GM19395 (cell line): ENCODE results near the gene FHIT.
"Not testable (repeated sequence)": the region's sequence is repeated elsewhere in the genome, so short reads cannot be mapped to it uniquely, and the experiment has no call there.

Experiments used
- ATAC-seq: cut with Tn5 transposase; IDR thresholded peaks from one replicate; pipeline ENCODE4 v1.9.1; 2021; ENCODE audit warnings: mild to moderate bottlenecking, moderate library complexity; ENCODE audit not compliant: unreplicated experiment

Gene FHIT

DNA sequence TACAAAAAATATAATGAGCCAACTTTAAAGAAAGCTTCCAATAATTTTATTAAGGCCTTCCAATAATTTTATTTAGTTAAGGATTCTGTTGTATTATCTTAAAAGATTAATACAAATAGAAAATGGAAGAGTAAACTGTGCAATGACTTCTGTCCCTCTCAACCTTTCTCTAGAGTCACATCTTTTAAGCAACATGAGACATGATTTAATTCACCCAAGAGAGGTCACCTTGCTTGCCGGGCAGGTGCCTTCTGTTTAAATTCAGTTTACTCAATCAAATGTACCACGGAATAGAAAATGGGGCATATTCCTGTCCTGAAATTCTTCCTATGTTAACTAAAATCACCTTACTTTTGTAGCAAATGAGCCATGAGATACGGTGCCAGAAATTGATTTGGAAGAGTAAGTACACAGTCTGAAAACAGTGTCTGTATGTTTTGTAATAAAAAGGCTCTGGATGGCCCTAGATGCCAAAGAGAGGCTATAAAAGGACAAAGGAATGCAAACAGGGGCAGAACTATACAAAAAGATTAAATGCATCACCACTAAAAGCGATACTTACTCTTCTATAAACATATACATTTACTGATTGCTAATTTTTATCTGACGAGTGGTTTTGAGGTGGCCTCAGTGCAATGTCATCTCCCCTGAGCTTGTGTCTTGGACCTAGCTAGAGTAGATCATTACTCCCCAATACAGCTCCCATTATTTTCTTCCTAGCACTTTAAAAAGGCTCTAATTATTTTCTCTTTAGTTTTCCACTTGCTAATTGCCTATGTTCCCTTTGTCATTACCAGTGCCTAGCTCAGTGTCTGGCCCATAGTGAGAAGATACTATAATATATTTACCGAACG is 134.0 kb downstream of the FHIT start:
- ATAC-seq, result no peak

DNA sequence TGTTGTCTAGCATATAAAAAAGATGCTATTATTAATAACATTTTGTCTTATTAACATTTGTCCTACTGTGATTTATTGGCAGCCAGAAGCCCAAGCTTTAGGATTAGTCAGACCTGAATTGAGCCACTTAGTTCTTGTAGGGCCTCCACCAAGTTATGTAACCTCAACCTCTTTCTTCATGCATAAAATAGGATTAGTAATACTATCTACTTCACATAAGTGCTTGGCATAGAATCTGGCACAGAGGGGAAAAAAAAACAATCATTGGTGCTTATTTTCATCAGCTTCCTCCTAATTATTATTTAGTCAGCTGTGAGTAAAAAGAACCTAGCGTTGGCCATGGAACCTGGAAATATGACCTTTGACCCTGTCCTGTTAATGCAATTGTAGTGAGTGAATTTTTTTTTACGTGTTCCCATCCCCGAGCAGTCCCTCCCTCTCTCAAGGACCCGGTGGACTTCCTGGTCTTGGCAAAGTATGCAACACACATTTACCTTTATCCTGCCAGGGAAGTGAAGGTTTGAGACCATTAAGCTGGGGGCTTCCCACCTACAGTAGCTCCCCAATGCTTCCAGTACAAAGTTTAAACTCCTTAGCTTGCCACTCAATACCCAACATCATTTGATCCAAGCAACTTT is 136.8 kb downstream of the FHIT start:
- ATAC-seq, result no peak

DNA sequence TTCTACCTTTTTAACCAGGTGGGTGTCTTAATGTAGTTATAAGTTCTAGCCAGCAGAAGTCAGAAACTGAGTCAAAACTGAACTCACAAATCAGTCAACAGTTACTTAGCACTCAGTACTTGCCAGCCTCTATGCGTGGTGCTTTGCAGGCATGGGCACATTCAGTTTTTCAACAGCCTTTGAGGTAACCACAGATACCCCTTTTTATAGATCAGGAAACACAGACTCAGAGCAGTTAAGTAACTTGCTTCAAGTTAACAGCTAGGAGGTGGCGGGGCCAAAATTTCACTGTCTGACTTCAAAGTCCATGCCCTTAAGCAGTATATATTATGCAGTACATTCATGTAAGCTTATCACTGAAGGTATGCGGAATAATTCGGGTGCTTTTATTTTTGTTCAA is 139.4 kb downstream of the FHIT start:
- peak; percentile 50 for ATAC-seq

DNA sequence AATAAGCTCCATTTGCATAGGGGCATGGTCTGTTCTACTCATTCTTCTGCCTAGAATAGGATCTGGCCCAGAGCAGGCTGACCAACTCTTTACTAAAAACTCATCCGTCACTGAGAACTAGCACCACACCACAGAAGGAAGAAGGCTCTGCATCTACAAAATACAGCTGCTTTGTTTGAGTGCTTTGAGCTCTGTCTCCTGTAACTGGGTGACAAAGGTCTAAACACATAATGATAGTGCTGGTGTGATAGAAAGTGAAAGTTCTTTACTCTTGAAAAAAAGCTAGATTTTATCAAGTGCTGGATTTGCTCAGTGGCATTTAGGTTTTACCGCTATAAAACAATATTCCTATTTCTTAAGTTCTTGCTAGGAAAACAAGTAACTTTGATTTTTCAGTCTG is 140.7 kb downstream of the FHIT start:
- peak; percentile 48 for ATAC-seq

DNA sequence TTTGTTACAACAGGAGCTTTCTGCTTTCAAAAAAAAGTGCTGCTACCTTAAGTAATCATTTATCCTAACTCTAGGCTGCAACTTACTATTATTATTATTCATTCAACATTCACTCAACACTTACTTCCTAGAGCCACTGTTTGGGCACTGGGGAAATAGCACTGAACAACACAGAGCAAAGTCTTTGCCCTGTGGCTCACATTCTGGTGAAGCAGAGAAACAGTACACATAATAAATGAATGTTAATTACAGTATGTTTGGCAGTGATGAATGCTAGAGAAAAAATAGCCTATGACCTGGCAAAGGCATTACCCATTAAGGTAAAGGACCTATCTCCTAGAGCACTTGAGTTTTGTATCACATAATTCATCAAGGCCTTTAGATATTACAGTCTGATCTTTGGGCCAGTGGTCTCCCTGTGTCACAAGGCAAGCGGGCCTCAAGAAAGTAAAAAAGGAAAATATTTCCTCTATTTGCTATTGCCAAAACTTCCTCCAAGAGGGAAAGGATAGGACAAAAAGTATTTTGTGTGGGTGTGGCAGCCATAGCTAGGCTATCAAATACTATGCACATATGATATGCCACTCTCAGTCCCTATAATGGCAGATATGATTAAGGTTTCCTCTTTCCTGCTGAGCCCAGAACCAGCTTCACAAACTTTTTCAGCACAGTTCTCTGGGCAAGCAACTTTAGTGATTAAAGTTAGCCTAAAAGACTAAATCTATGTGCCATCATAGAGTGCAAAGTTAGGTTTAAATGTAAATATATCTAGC is 142.8 kb downstream of the FHIT start:
- ATAC-seq, result no peak

DNA sequence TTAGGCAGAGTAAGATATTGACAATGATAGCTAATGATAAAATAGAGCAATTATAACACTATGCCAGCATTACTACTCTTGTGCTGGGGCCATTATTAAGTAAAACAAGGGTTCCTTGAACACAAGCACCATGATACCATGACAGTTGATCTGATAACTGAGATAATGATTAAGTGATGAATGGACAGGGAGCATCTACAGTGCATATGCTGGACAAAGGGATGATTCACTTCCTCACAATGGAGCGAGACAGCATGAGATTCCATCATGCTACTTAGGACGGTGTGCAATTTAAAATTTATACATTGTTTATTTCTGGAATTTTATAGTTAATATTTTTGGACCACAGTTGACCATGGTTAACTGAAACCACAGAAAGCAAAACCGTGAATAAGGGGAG is 156.6 kb downstream of the FHIT start:
- no peak for ATAC-seq

DNA sequence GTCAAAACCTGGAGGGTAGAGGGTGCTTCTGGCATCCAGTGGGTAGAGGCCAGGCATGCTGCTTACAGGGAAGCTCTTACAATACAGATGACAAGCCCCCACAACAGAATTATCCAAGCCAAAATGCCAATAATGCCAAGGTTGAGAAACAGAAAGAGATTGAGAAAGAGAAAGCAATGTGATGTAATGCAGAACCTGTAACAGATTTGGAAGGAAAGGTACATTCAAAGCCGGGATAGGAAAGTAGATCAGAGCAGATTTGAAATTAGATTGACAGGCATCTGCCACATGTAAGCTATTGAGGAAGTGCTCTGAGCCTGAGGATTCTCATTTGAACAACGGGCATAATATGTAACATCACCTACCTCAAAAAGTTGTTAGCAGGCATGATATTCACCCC is 157.9 kb downstream of the FHIT start:
- ATAC-seq, result no peak

DNA sequence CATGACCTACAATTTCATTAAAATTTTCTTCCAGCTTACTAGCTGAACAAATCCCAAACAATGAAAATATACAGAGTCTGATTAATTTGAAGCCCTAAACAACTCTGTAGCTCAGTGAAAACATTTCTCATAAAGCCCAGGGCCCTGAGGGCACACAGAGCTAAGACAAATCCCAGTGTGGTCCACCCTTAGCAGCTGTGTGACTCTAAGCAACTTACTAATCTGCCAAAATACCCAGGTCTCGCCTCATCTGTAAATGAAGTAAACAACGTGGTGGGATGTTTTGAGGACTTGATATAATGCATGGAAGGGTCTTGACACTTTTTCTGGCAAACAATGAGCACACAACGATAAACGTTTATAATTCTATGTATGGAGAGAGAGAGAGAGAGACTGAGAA is 158.4 kb downstream of the FHIT start:
- ATAC-seq, result no peak

DNA sequence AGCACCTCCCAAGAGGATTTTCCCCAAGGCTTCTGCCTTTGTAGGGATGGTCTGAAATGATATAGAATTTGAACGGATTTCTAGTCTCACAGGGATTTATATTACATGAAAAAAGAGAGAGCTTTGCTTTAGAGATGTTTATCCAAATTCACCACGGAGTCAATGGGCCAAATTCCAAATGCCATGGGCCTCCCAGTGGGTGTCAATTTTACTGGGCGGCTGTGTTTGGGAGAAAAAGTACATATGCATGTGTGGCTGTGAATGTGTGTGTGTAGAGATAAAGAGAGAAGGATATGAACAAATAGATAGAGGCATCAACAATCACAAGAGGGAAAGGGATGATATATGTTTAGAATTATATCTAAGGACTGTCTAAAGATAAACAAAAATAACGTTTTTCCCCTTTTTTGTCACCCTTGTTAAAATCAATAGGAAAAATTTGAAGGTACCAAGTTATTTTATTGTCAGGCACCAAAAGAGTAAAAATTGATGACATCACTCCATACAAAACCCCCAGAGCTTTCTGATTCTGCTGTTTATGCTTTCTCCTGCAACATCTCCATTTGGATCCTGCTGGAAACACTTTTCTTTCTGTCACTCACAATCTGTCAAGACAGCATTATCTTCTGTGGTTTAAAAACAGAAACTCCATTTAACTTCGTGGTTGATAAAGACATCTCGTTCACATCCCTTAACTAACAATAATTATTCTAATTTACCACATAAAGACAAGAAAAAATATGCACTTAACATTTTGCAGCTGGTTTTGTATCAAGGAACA is 160.7 kb downstream of the FHIT start:
- no peak for ATAC-seq

DNA sequence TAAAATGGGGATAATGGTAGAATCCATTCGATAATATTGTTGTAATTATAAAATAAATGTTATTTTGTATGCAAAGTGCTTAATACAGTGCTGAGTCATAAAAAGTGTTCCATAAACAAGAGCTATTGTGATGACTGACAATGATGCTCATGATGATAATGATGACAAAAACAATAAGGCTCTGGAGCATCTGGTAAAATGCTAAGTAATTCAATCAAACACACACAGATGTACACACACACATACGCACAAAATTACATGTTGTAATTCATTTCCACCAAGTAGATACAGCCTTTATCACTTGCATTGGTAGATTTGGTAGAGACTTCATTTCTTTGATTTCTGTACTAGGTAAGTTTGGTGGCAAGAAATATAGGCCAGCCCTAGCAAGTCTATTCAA is 163.8 kb downstream of the FHIT start:
- no peak for ATAC-seq

DNA sequence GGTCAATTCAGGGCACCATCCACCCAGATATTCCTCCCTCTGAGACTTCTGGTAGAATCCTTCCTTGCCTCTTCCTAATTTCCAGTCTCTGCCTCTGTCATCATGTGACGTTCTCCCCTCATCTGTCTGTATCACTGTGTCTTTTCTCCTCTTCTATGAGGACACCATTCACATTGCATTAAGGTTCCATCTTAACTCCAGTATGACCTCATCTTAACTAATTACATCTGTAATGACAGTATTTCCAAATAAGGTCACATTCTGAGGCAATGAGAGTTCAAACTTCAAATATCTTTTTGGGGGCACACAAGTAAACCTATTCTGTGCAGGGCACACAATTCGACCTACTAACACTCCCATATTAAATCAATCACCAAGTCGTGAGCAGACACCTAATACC is 169.7 kb downstream of the FHIT start:
- ATAC-seq, result no peak

DNA sequence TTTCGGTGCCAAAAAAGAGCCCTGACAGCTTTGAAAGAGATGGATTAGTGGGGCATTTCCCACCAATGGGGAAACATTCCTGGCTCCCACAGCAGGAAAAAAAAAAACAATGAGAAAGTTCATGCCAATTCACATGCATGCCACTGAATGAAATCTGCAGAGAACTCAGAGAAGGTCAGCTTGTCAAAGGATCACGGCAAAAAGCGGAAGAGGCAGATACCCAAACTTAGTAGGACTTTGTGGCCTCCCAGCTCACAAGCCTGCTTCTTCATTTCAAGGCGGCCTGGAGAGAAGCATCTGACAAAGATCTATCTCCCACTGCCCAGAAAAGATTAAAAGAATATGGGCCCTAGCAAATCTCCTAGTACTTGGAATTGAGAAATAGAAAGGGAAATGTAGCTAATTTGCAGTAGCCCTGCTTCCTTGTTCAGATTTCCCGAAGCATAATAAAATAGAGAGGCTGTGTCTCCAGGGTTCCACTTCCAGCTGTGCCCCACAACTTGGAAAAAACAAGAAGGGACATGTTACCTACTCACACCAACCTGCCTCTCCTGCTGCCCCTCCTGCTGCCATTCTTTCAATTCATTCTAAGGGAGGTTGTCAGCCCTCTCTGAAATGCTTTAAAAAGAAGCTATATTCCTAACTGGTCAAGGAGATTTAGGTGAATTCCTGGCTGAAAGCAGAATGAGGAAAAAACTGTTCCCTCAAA is 170.4 kb downstream of the FHIT start:
- no peak for ATAC-seq

DNA sequence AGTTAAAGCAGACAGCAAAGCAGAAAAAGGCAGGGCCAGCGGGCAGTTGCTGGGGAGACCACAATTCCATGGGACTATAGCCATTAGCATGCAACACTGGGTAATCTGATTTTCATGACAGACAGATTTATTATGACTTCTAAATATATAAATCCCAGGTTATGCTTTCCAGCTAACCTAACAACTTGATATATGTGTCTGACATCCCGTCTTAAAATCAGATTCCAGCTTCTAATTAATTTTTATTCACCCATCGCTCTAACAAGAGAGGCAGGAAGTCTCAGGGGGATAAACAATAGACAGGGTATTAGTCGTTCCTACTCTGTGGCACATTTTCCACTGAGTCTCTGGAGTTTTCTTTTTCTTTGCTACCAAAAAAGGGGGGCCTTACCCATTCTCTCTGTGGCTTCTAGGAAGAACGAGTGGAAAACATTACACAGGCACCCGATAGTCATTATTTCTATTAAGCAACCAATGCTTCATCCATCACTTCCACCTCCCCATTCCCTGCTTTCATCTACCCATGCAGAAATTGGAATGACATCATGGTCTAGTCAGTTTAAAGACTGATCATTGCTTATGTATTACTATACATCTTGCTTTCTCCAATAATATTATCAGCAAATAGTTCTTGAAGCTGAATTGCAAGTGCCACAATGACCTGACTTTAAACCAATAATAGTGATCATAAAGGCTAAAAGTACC is 173.1 kb downstream of the FHIT start:
- ATAC-seq, result no peak

DNA sequence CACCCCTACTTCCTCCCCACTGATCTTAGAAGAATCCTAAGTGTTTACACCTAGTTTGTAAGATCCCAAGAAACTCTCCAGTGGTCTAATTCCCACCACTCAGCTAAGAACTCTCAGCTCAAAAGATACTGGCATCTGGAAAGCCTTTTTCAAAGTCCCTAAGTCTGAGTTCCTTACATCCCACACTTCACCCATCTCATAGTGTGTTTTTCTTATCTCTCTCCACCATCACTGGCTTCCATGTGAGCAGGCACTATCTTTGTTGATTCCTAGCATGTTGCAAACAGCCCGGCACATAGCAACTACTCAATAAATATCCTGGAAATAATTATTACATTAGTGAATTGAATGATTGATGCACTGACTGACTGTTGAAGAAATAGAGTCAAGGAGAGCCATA is 173.7 kb downstream of the FHIT start:
- ATAC-seq, result no peak

DNA sequence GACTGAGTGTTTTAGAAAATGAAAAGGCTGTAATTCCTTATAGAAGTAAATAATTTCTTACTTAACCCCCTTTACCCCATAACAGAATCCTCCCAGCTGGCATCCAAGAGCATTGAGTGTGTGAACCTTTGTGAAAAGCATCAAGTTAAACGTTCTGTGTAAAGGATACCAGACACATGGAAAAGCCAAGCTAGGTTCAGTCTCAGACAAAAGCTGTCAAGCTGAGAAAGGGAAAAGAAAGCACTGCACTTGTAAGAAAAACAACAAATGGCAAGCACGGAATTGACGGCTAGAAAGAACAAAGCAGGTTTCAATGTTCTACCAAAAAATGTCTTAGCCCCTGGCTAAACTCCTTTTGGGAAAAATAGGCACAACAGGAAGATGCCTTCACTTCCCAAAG is 176.5 kb downstream of the FHIT start:
- no peak for ATAC-seq

DNA sequence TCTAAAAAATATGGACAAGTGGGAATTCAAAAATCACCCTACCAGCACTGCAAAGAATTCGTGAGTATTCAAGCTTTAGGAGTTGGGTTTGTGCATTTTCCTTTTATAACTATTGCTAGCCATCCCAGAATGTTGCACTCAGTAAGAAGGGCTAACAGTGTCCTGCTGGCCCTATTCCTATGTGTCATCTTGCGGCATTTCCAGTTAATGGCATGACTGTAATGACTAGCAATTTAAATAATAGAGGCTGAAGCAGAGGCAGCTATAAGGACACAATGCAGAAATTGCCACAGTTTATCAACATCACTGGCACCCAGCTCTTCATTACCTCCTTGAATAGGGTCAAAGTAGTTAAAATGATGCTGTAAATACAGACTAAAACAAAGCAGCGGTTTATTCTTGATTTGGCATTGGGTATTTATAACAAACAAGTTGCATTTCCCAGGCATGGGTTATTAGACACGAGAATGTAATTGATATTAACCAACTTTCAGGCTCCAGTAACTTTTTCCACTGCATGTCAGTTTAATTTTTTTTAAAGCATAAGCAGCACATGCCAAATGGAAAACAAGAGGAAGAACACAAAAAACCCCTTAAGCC is 177.6 kb downstream of the FHIT start:
- no peak for ATAC-seq

DNA sequence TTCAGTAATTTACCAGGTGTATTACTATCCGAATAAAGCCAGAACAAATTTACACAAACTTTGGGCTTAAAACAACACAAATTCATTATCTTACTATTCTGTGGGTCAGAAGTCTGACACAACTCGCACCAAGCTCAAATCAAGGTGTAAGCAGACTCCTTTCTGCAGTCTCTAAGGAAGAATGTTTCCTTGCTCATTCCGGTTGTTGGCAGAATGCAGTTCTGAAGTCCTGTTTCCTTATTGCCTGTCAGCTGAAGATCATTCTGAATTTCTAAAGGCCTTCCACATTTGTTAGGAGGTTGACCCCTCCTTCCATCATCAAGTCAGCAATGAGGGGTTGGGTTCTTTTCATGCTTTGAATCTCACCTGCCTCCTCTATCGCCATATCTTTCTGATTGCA is 183.2 kb downstream of the FHIT start:
- ATAC-seq, result no peak

DNA sequence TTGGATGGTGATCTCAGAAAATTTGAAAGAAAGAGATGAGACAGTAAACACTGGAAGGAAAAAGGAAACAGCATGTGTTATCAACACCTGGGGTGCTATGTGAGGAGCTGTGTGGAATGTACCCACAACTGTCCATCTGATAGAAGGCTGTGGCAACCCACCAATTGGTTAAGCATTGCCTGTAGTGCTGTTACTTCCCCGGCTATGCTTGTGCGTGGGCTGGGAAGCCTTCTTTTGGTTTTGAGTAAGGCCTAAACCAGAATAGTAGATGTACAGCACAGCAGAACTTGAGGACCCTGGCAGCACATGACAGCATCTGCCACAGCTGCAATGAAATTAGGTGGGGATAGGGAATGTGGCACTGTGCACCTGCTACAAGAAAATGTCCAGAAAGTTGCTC is 184.5 kb downstream of the FHIT start:
- no peak for ATAC-seq

DNA sequence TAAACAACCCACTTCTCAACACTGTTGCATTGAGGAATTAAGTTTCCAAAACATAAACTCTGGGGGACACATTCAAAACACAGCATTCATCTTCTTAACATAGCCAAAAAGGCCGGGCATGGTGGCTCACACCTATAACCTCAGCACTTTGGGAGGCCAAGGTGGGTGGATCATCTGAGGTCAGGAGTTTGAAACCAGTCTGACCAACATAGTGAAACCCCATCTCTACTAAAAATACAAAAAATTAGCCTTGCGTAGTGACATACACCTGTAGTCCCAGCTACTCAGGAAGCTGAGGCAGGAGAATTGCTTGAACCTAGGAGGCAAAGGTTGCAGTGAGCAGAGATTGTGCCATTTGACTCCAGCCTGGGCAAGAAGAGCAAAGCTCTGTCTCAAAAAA is 185.0 kb downstream of the FHIT start:
- ATAC-seq, result not testable (repeated sequence)
